Stimulated activated CD8-positive, alpha-beta memory T cell treated with anti-CD3 and anti-CD28 coated beads, Interleukin-4, amount 100 ng/mL, for 4 hours (primary cell): ENCODE results near the gene HOXA7.

Experiments
- DNase-seq, 2 donors: peaks; one replicate each; pipeline ENCODE4 v3.0.0-alpha.2; 2020; ENCODE audit warnings: low read depth in 2 of 2, low spot score in 1 of 2

HOXA7 gene

GRCh38 chr7:27159266-27160144, 3.0 kb upstream of the HOXA7 start:
- no peak for DNase-seq

DNA sequence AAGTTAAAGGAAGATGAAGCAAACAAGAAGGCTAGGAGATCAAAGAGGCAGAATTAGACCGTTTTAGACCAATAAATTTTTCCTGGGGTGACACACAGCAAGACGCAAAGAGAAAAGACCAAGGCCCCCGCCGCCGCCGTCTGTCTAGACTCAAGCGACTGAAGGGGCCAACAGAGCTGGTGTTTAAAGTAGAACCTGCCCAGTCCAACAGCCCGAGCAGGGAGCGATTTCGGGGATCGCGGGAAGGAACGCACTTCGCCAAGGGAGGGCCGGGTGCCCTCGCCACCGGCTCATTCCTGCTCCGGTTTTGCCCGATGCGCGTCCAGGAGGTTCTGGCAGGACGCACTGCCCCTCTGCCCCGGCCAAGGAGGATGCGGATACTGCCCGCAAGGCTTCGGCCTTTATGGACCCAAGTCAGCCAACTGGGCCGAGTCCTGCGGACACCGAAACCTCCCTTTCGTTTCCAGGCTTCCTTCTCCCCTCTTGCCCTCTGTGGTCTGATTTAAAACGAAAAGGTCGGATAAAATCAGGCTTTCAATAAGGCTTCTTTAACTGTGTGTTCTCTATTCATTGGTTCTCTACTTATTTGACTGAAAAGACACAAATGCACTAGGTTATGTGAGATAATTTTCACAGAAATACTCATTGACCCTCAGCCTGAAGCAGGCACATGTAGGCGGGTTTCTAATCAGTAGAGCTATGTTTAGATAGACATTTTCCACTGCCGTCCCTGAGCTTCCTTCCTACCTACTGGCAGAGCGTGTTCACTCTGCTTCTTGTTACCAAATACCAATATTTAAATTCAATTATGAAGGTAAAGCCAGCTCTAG, 2.2 kb upstream of the HOXA7 start:
- no peak for DNase-seq

GRCh38 chr7:27157702-27158431, 1.4 kb upstream of the HOXA7 start:
- DNase-seq = no peak

DNA sequence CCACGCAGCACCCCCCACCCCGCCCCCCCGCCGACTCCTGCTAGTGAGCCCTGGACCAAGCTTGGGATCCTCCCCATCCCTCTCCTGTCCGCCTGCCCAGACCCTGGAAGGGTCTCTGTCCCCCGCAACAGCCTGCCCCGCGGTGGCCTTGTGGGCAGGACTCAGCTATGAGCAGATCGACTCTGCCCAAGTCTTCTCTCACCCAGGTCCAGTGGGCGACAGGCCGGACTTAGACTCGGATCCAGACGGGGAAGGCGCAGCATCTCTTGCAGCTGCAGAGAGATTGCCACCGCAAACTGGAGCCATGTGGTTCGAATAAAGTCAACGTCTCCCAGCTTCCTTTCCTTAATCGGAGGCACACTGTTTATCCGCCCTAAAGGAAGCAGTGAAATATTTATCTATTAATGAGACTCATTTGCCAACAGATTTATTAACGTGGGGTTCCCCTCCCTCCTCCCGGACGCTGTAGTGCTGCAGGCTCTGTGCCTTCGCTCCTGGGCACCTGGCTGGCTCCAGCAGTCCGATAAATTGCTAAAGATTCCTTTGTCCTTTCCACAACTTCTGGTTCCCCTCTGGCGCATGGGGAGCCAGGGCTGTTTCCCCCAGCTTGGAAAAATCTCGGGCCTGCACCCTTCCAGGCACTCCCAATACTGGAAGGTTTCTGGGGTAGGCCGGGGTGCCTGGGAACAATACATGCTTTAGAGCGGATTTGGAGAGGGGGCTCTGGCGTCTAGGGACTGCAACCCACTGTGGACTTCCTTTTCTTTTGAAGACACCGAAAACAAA, 634 bp upstream of the HOXA7 start:
- no peak for DNase-seq

DNA sequence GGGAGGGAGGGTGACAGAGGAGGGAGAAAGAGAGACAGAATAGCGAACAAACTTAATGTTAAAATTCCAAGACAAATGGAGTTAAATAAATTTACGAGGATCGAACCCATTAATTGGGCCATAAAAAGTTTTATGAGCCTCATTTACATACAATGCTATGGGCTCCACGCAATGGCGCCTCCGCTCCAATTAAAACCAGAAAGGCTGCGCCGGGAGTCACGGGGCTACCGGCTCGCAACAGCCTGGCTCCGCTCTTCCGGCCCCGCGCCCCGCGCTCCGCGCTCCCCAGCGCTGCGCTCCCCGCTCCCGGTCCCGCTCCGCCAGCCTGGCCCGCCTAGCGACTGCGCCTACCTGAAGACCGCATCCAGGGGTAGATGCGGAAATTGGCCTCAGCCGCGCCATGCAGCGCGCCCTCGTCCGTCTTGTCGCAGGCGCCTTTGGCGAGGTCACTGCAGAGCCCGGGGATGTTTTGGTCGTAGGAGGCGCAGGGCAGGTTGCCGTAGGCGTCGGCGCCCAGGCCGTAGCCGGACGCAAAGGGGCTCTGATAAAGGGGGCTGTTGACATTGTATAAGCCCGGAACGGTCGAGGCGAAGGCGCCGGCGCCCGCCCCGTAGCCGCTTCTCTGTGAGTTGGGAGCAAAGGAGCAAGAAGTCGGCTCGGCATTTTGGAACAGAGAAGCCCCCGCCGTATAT, 513 bp downstream of the HOXA7 start:
- DNase-seq = no peak

- DNase-seq = no peak
Observed at GRCh38 chr7:27154901-27155815, 1.3 kb downstream of the HOXA7 start.

- DNase-seq = no peak
Observed at GRCh38 chr7:27154369-27154768, 2.1 kb downstream of the HOXA7 start.

DNA sequence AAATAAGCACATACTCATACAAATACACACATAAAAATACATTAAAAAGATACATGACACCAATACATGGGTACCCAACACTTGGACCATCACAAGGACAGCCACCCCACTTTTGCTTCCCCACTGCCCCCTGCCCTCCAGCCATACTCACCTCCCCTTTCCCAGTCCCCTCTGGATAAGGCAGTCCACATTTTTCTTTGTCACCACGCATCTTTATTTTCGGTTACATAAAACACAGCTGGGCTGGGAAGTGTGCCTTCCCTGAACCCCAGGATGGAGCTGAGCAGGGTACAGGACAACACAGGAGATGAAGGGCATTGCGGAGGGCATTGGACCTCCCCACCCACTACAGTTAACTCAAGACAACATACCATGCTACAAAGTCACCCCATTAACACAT, 2.9 kb downstream of the HOXA7 start:
- DNase-seq = no peak

DNA sequence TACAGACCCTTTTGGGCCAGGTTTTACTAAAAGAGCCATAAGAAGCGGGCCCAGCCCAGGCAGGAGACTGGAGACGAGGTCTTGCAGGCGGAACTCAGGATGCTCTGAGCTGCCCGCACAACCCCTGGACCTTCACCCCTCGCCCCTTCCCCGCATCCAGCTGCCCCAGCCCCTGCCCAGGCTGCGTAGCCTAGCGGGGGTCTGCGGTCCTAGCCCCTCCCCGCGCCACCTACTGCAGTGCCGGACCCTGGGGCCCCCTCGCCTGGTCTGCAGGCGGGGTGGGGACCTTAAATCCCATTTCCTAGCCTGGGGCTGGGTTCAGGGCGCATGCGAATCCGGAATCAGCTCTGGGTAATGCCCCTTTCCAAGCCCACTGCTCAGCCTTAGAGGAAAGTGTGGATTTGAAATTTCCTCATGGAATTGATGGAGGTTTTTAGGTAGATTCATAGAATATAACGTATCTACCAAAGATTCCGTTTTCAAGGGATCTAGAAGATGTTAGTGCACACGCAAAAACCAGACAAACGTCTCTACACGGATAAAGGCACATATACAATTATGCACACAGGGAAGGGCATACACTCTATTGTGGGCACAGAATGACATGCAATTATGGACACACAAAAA, 3.5 kb downstream of the HOXA7 start:
- no peak for DNase-seq

GRCh38 chr7:27151931-27152815, 4.3 kb downstream of the HOXA7 start, which contains the start of gene HOXA3:
Gene HOXA3 (minus strand): TSS chr7:27152583. CDS start chr7:27110640, 41,943 bp downstream.
- no peak for DNase-seq

- DNase-seq = no peak
Observed at GRCh38 chr7:27151341-27151930, 5.0 kb downstream of the HOXA7 start.

DNA sequence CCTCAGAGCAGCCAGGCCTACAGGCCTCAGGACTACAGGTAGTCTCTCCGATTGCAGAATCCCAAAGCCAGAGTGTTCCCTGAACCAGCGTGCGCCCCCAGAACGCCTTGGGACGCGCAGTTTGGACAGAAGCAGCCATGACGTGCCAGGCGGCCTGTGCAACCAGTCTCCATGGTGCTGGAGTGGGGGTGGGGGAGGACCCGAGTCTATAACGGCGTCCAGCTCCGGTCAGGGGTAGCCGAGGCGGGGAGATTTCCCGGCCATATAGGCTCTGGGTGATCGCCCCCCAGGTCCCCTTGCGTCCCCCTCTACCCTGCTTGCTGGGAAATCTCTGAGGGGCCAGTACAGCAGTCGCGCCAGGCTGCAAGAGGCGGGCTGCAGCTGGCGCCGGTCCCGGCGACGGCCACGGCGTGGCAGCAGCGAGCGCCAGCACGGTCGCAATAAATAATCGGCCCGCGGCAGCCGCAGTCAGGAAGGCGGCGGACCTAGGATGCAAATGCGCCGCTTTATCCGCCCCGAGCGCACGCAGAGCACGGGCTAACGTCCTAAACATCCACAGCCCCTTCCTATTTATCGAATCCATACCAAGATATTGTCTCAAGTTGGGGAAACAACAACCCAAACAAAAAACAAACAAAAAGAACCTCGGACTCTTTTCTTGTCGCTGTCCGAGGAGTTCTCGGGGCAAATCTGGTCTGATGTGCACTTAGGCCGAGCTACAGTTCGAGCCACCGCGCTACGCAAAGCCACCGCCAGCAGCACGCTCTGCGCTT, 5.7 kb downstream of the HOXA7 start:
- DNase-seq = no peak

DNA sequence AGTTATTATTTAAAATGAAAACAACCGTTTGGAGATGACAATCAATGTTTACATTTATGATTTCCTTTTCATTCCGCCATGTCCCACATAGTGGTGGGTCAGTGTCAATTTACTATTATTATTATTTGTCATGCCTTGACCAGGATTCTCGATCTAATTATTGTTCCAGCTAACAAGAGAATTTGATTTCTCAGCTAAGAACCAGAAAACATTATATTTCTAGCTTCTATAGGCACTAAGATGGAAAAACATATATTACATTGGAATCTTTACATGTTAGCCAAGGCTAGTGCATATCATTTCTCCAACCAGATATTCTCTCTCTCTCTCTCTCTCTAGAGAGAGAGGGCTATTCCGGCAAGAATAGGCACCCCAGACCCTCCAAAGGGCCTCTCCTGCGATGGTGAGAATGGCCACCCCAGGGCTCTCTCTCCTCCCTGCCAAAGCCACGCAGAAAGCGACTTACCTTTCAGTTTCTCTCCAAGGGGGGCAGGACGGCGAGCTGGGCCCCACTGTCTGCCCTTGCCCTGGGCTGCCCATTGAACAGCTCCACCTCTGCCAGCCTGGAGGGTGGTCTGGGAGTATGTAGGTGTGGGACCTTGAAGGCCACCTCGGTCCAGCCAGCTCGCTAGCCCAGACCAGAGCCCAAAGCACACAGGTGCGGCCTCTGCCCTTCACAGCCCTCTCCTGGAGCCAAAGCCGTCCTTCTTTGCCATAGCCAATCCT, 6.5 kb downstream of the HOXA7 start:
- no peak for DNase-seq

- no peak for DNase-seq
Observed at GRCh38 chr7:27148756-27149641, 7.5 kb downstream of the HOXA7 start.
